ENCODE results near the gene CBARP. TPM values are rescaled to one million over a fixed set of nuclear protein-coding genes. Genes with fewer than 3 reads are reported as not detected.

The CBARP gene
- total RNA-seq, 2 donors from 2014 or later, result 0.33 to 0.78 TPM

DNA sequence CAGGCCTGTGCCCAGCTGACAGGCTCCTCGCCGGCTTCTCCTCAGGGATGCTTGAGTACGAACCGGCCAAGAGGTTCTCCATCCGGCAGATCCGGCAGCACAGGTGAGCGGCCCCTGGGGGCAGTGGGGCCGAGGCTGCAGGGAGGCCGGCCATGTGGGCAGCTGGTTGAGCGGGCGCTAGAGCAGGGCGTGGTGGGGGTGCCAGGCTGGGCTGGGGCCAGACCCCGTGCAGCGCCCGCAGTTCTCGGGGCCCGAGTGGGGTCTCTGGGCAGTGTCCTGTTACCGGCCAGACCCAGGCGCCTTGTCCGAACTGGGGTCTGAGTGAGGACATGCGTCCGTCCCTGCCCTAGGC is 15.9 kb downstream of the CBARP start:
- ATAC-seq (no peak), DNase-seq (no peak)
- no peaks in the 10 kb centered on the region for H3K9me3 ChIP-seq
- no peak for TF ChIP-seq POLR2A (IDR thresholded peaks at IDR 0.05)
- TF ChIP-seq, protein P1, sequence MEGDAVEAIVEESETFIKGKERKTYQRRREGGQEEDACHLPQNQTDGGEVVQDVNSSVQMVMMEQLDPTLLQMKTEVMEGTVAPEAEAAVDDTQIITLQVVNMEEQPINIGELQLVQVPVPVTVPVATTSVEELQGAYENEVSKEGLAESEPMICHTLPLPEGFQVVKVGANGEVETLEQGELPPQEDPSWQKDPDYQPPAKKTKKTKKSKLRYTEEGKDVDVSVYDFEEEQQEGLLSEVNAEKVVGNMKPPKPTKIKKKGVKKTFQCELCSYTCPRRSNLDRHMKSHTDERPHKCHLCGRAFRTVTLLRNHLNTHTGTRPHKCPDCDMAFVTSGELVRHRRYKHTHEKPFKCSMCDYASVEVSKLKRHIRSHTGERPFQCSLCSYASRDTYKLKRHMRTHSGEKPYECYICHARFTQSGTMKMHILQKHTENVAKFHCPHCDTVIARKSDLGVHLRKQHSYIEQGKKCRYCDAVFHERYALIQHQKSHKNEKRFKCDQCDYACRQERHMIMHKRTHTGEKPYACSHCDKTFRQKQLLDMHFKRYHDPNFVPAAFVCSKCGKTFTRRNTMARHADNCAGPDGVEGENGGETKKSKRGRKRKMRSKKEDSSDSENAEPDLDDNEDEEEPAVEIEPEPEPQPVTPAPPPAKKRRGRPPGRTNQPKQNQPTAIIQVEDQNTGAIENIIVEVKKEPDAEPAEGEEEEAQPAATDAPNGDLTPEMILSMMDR (IDR thresholded peaks at IDR 0.05), result no peak
- peaks cover 5 to 6% of the 10 kb centered on the region in 2 donors for H3K36me3 ChIP-seq (replicated peaks in 1 of 2; ENCODE audit: insufficient read depth in 1 of 2, low read depth in 2 of 2)
- 81 to 84% methylated on average over 11 to 22 of the region's 22 CpGs for WGBS, 2 donors
- H3K27me3 ChIP-seq, result no peaks in the 10 kb centered on the region
- peaks cover 23% of the 10 kb centered on the region for H3K4me1 ChIP-seq
- H3K4me3 ChIP-seq, result no peak overlapping the region
- no peak overlapping the region for H3K27ac ChIP-seq
- intact Hi-C loops (cut with DNase I), result no loop called here

DNA sequence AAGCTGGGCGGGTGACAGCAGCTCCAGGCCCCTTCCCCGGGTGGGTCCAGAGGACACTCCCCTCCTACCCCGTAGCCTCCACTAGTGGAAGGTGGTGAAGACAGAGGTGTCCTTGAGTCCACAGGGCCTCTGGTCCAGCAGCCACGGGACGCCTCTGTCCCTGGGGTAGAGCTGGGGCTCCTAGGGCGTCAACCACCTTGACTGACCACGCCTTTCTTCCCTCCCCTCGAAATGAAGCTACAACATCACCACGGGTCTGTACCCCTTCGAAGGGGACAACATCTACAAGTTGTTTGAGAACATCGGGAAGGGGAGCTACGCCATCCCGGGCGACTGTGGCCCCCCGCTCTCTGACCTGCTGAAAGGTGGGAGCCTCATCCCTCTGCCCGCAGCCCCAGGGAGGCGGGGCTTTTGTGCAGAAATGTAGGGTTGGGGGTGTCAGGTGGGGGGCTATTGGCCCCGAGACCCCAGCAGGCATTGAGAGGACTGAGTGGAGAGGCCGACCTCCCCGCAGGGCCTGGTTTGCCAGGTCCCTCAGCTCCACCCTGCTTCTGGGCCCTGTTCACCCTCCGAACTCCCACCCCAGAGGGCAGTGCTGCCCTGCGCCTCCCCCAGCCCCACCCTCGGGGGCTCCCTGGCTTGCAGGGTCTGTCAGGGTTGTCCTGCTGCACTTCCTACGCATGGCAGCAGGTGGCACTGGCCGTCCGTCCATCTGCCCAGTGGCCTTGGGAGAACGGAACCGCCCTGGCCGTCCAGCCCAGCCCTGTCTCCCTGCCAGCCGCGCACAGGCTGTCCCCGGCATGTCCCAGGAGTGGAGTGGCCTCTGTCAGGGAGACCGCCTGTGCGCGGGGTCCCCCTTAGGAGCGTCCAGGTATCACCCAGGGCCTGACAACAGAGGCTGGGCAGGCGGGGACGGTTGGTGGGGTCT is 16.6 kb downstream of the CBARP start:
- peak; percentile 87 for ATAC-seq
- H3K27me3 ChIP-seq, result no peaks in the 10 kb centered on the region
- no peaks in the 10 kb centered on the region for H3K9me3 ChIP-seq
- peak; percentile 78 to 88 (median 82) for DNase-seq
- no peak overlapping the region for H3K4me3 ChIP-seq
- intact Hi-C loops (cut with DNase I), result no loop called here
- no peak overlapping the region for H3K27ac ChIP-seq
- 69 to 82% methylated on average over 20 to 31 of the region's 38 CpGs for WGBS, 2 donors
- TF ChIP-seq POLR2A (IDR thresholded peaks at IDR 0.05), result no peak
- TF ChIP-seq, protein P1 (IDR thresholded peaks at IDR 0.05), result peak; percentile 55 to 89 (median 78)
- H3K4me1 ChIP-seq, result peaks cover 26% of the 10 kb centered on the region
- peaks cover 1 to 4% of the 10 kb centered on the region in 2 donors for H3K36me3 ChIP-seq (replicated peaks in 1 of 2; ENCODE audit: insufficient read depth in 1 of 2, low read depth in 2 of 2)

DNA sequence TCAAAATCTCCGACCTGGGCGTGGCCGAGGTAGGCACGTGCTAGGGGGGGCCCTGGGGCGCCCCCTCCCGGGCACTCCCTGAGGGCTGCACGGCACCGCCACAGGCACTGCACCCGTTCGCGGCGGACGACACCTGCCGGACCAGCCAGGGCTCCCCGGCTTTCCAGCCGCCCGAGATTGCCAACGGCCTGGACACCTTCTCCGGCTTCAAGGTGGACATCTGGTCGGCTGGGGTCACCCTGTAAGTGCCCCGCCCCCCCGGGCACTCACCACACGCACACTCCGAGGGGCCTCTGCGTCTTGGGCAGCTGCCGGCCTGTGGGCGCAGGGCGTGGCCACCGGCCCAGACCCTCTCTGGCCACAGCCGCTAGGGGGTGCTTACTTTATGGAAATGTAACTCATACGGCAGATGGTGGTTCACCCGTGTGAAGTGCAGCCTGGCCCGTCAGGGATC is 17.3 kb downstream of the CBARP start:
- Histone ChIP-seq H3K9me3 (no peaks in the 10 kb centered on the region), H3K27me3 (no peaks in the 10 kb centered on the region), H3K27ac (no peak overlapping the region), H3K4me1 (peaks cover 33% of the 10 kb centered on the region), H3K36me3 (replicated peaks in 1 of 2; ENCODE audit: insufficient read depth in 1 of 2, low read depth in 2 of 2) (peaks cover 0 to 4% of the 10 kb centered on the region in 2 donors), H3K4me3 (no peak overlapping the region)
- DNase-seq, result no peak
- intact Hi-C loops (cut with DNase I), result no loop called here
- TF ChIP-seq POLR2A (IDR thresholded peaks at IDR 0.05), result no peak
- TF ChIP-seq, protein P1 (IDR thresholded peaks at IDR 0.05), result no peak
- WGBS, 2 donors, result 64 to 74% methylated on average over 2 to 27 of the region's 33 CpGs
- no peak for ATAC-seq

DNA sequence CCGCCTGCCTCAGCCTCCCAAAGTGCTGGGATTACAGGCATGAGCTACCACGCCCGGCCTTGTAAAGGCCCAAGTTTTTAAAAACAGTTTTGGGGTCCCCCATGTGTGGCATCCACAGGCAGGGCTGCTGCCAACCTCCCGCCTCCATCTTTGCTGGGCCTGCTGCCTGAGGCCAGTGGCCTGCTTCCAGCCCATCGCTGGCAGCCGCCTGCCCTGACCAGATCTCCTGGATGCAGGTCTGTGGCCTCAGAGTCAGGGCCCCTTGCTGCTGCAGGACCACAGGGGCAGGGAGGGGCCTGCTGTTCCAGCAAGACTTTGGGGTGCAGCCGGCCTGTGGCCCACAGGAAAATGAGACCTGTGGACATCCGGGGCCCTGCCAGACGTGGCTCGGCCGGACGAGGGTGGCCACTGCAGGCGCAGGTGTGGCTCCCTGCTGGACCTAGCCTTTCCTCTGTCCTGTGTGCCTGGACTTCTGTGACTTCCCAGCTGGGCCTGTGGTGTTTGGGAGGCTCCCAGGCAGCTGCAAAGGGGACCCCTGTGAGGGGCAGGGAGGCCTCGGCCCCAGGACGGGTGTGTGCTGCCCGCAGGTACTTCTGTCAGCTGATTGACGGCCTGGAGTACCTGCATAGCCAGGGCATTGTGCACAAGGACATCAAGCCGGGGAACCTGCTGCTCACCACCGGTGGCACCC is 17.9 kb downstream of the CBARP start:
- 90 to 100% methylated on average over 3 to 17 of the region's 19 CpGs for WGBS, 2 donors
- ATAC-seq (no peak), DNase-seq (no peak)
- intact Hi-C loops (cut with DNase I), result no loop called here
- Histone ChIP-seq H3K27me3 (no peaks in the 10 kb centered on the region), H3K4me3 (no peak overlapping the region), H3K27ac (no peak overlapping the region), H3K9me3 (no peaks in the 10 kb centered on the region), H3K4me1 (peaks cover 39% of the 10 kb centered on the region), H3K36me3 (replicated peaks in 1 of 2; ENCODE audit: insufficient read depth in 1 of 2, low read depth in 2 of 2) (peaks cover 0 to 4% of the 10 kb centered on the region in 2 donors)
- no peak for TF ChIP-seq POLR2A (IDR thresholded peaks at IDR 0.05)
- TF ChIP-seq, protein P1 (IDR thresholded peaks at IDR 0.05), result no peak
